Kidney (tissue), 14 donors: ENCODE data around the gene RNF13. TPM values are rescaled to one million over a fixed set of nuclear protein-coding genes. Genes with fewer than 3 reads are reported as not detected.
"Not testable (repeated sequence)": the region's sequence is repeated elsewhere in the genome, so short reads cannot be mapped to it uniquely, and the experiment has no call there.

Experiments
- DNase-seq, 5 donors: peaks; one replicate each; pipeline ENCODE4 v3.0.0-alpha.2; 2013 to 2020
- FAIRE-seq: peaks from 2 replicates; lab custom pipeline; 2012; peaks lifted over from hg19 to GRCh38; lab: Jason Lieb, UNC
- H3K27ac ChIP-seq, 2 donors: one replicate each; pipeline ENCODE4 v1.7.0; 2013; ENCODE audit warnings: low read depth in 2 of 2, low read length in 2 of 2, inconsistent platforms in 1 of 2
- H3K27me3 ChIP-seq: one replicate; pipeline ENCODE4 v1.7.1; 2013; ENCODE audit warnings: low read length, inconsistent platforms; ENCODE audit not compliant: control insufficient read depth, insufficient read depth
- H3K36me3 ChIP-seq, 3 donors: one replicate each; pipeline versions ENCODE4 v1.7.0 to v1.7.1; 2013; ENCODE audit warnings: low read length in 3 of 3, control low read depth in 1 of 3, inconsistent platforms in 1 of 3; ENCODE audit not compliant: insufficient read depth in 3 of 3, control insufficient read depth in 2 of 3
- H3K4me1 ChIP-seq, 3 donors: one replicate each; pipeline versions ENCODE4 v1.7.0 to v1.7.1; 2013; ENCODE audit warnings: low read length in 3 of 3, inconsistent platforms in 1 of 3, low read depth in 1 of 3; ENCODE audit not compliant: control insufficient read depth in 2 of 3, insufficient read depth in 2 of 3
- H3K4me3 ChIP-seq, 3 donors: one replicate each; pipeline versions ENCODE4 v1.7.0 to v1.8.1; 2013; ENCODE audit warnings: low read length in 3 of 3, control low read depth in 1 of 3, inconsistent platforms in 1 of 3
- H3K9ac ChIP-seq, 3 donors: one replicate each; pipeline versions ENCODE4 v1.7.0 to v1.7.1; 2013; ENCODE audit warnings: low read length in 3 of 3, control low read depth in 1 of 3, inconsistent platforms in 1 of 3
- H3K9me3 ChIP-seq, 3 donors: one replicate each; pipeline versions ENCODE4 v1.7.0 to v1.7.1; 2013; ENCODE audit warnings: low read length in 3 of 3, control low read depth in 1 of 3, inconsistent platforms in 1 of 3; ENCODE audit not compliant: control insufficient read depth in 2 of 3, insufficient read depth in 1 of 3
- CTCF ChIP-seq: IDR thresholded peaks from 3 replicates; pipeline ENCODE4 v1.5.1; 2012; ENCODE audit warnings: mild to moderate bottlenecking, moderate library complexity, borderline replicate concordance; ENCODE audit not compliant: insufficient read depth; ENCODE audit errors: extremely low read depth
- intact Hi-C: fragments of 100-400 bp; cut with DNase I; formaldehyde crosslinking; loops from one replicate; pipeline ENCODE4 v1.11.1; 2022
- polyA plus RNA-seq: library from polyadenylated mRNA; stranded (reverse); fragments of 350-450 nt; fragmentation: Illumina TruSeq; extraction: RNeasy Lipid Tissue Mini Kit (QIAGEN cat#74804); gene quantifications from one replicate; pipeline ENCODE4 v1.2.3, GENCODE V29; 2014; ENCODE audit warnings: low read depth, low replicate concordance; ENCODE audit not compliant: insufficient read depth
- total RNA-seq: library from RNA; stranded (reverse); fragmentation: NEBNext Ultra II Directional; extraction: Animal tissue kit (Norgen Biotek cat#: 25700); gene quantifications from one replicate; pipeline ENCODE4 v1.2.1, GENCODE V29; 2021
- donor health status: control.
- donor health status: control.
- donor health status: control.
- donor health status: control.
- donor health status: control.
- donor health status: DM: yes; HTN: yes; CAD: no.
- donor health status: Normal renal cell carcinoma (clear cell type).

The RNF13 gene
- total and polyA plus RNA-seq, 2 donors from 2014 or later = 54.1 to 87.1 TPM

GRCh38 chr3:149820183-149820582, 7.2 kb downstream of the RNF13 start:
- Histone ChIP-seq H3K9ac (no peak overlapping the region), H3K36me3 (no peaks in the 10 kb centered on the region), H3K4me3 (no peak overlapping the region), H3K27me3 (no peaks in the 10 kb centered on the region), H3K9me3 (no peaks in the 10 kb centered on the region), H3K4me1 (peaks cover 0 to 12% (median 9%) of the 10 kb centered on the region in 3 donors), H3K27ac (no peak overlapping the region)
- no peak for DNase-seq
- no peak for FAIRE-seq
- TF ChIP-seq CTCF = no peak
- intact Hi-C loops = no loop called here

- H3K36me3 ChIP-seq = no peaks in the 10 kb centered on the region
- DNase-seq = no peak
- H3K4me1 ChIP-seq = peaks cover 0 to 2% (median 0%) of the 10 kb centered on the region in 3 donors
- FAIRE-seq = no peak
- no peak for TF ChIP-seq CTCF
- no peak overlapping the region for H3K4me3 ChIP-seq
- no peak overlapping the region for H3K27ac ChIP-seq
- no peaks in the 10 kb centered on the region for H3K27me3 ChIP-seq
- intact Hi-C loops = no loop called here
- no peak overlapping the region for H3K9ac ChIP-seq
- H3K9me3 ChIP-seq = peaks cover 0 to 6% (median 0%) of the 10 kb centered on the region in 3 donors
These were observed 13.6 kb downstream of the RNF13 start for GRCh38 chr3:149826636-149827035.

GRCh38 chr3:149828390-149828789, 15.4 kb downstream of the RNF13 start:
- intact Hi-C loops = no loop called here
- FAIRE-seq = no peak
- Histone ChIP-seq H3K27me3 (no peaks in the 10 kb centered on the region), H3K36me3 (no peaks in the 10 kb centered on the region), H3K9me3 (peaks cover 0 to 15% (median 3%) of the 10 kb centered on the region in 3 donors), H3K4me1 (peaks cover 0 to 2% (median 0%) of the 10 kb centered on the region in 3 donors), H3K4me3 (no peak overlapping the region), H3K9ac (no peak overlapping the region), H3K27ac (no peak overlapping the region)
- TF ChIP-seq CTCF = no peak
- DNase-seq = no peak

- FAIRE-seq, intact Hi-C loops, H3K9ac ChIP-seq: not testable (repeated sequence)
These were observed 16.6 kb downstream of the RNF13 start for GRCh38 chr3:149829631-149830030.

More at GRCh38 chr3:149829631-149830030, 16.6 kb downstream of the RNF13 start:
- H3K36me3 ChIP-seq, H3K27ac ChIP-seq, H3K4me3 ChIP-seq, H3K4me1 ChIP-seq, DNase-seq, H3K27me3 ChIP-seq: not testable (repeated sequence)
- peaks cover 0 to 24% (median 5%) of the 10 kb centered on the region in 3 donors for H3K9me3 ChIP-seq
